BJ (cell line): Measurements from ENCODE around the gene PERM1. TPM values are rescaled to one million over a fixed set of nuclear protein-coding genes. Genes with fewer than 3 reads are reported as not detected.

ENCODE experiments used
- CTCF ChIA-PET: fragments of 350-600 bp; formaldehyde crosslinking; extraction: SDS; loops from one replicate; lab custom pipeline; 2021; ENCODE audit warnings: antibody characterized with exemption, inconsistent platforms; lab: Yijun Ruan, JAX
- POLR2A ChIA-PET: fragments of 300-600 bp; sonication (Branson Sonifier 250); formaldehyde crosslinking; extraction: SDS; loops from one replicate; lab custom pipeline; 2021; ENCODE audit warnings: antibody characterized with exemption; lab: Charles Lee
- DNase-seq: peaks from one replicate; pipeline ENCODE4 v3.0.0-alpha.2; 2011; ENCODE audit warnings: low read depth
- H3K27me3 ChIP-seq: 2 replicates; pipeline ENCODE4 v1.6.0; 2011; ENCODE audit warnings: low read length; ENCODE audit not compliant: control insufficient read depth, insufficient read depth
- H3K36me3 ChIP-seq: 2 replicates; pipeline ENCODE4 v1.5.1; 2011; ENCODE audit warnings: low read length; ENCODE audit not compliant: control insufficient read depth, insufficient read depth
- H3K4me3 ChIP-seq: 2 replicates; pipeline ENCODE4 v1.5.1; 2011; ENCODE audit warnings: low read depth, mild to moderate bottlenecking, control low read depth, low read length
- polyA plus RNA-seq: library from polyadenylated mRNA; depleted of rRNA; stranded (reverse); fragments of >200 nt; gene quantifications from 2 replicates; pipeline ENCODE4 v1.2.3, GENCODE V29; 2011
- TF ChIP-seq, protein P1 (sequence below): IDR thresholded peaks from 2 replicates; pipeline ENCODE4 v1.5.1; 2011; ENCODE audit warnings: low read depth, mild to moderate bottlenecking, control low read depth, inconsistent platforms, low read length, moderate library complexity; ENCODE audit not compliant: insufficient read depth

Gene PERM1
- polyA plus RNA-seq, 1 experiment, result not detected

DNA sequence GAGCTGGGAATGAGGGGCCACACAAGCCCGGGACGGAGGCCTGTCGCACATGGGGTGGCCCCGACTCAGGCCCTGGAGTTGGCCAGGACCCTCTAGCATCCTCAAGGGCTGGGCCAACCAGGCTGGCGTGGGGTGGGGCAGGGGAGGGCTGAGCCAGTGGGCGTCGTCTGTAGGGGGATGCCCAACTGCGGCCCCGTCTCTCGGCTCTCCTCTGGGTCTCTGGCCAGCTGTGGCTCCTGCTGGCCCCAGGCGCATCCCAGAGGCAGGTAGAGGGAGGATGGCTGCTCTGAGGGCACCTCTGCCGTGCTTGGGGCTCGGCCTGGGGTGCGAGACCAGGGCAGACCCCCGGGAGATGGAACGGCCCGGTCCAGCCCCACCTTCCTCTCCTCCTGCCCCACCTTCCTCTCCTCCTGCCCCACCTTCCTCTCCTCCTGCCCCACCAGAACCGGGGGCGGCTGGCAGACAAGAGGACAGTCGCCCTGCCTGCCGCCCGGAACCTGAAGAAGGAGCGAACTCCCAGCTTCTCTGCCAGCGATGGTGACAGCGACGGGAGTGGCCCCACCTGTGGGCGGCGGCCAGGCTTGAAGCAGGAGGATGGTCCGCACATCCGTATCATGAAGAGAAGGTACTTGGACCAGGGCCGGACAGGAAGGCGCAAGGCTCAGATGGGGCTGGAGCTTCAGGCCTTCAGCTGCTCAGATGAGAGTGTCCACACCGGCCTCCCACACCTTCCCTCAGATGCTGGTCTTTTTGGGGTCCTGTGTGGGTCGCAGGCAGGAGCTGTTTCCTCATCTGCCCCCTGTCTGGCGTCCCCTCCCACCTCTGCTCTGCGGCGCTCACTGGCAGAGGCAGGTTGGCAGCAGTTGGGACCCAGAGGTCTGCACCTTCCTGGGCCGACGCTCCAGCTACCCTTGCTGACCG, 51.9 kb downstream of the PERM1 start:
- H3K4me3 ChIP-seq, result no peak overlapping the region
- no peaks in the 10 kb centered on the region for H3K27me3 ChIP-seq
- TF ChIP-seq, protein P1, sequence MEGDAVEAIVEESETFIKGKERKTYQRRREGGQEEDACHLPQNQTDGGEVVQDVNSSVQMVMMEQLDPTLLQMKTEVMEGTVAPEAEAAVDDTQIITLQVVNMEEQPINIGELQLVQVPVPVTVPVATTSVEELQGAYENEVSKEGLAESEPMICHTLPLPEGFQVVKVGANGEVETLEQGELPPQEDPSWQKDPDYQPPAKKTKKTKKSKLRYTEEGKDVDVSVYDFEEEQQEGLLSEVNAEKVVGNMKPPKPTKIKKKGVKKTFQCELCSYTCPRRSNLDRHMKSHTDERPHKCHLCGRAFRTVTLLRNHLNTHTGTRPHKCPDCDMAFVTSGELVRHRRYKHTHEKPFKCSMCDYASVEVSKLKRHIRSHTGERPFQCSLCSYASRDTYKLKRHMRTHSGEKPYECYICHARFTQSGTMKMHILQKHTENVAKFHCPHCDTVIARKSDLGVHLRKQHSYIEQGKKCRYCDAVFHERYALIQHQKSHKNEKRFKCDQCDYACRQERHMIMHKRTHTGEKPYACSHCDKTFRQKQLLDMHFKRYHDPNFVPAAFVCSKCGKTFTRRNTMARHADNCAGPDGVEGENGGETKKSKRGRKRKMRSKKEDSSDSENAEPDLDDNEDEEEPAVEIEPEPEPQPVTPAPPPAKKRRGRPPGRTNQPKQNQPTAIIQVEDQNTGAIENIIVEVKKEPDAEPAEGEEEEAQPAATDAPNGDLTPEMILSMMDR, result no peak
- DNase-seq, result no peak
- peaks cover 3% of the 10 kb centered on the region for H3K36me3 ChIP-seq
- ChIA-PET CTCF (interaction anchor here (0.8 kb wide), 1 partner anchor 8 kb away, joined by 4 read pairs; no protein-coding TSS in a partner anchor), POLR2A (no interaction called here)

DNA sequence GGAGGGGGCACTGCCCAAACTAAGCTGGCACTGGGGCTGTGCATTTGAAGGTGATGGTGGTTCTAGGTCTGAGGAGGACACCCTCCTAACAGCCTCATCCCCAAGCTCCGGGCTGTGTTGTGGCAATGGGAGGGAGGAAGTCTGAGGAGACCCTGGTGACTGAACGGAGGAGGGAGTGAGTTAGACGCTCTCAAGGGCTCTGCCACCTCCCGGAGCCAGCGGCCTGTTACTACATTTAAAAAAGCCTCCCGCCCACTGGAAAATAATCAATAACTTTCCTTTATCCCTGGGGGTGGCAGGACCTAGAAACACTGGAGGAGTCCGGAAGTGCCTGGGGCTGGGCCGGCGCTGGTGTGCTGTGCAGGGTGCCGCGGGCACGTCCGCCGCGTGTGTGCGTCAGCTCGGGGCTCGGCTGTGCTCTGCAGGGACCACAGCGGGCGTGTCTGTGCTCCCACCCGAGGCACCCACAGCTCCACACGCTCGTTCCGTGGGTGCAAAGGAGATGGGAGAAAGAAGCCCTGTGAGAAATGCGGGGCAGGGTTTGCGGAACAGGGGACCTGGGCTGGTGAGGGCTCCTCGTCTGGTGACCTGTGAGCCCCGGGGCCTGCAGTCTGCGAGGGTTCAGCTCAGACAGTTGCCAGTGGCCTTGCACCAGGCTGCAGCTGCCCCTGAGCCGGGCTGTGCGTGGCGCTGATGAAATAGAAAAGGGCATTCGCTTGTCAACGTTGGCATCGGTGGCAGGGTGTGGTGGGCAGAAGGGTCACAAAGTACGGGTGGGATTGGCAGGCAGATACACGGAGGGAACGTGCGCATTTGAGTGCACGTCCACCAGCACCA, 52.9 kb downstream of the PERM1 start:
- Histone ChIP-seq H3K27me3 (no peaks in the 10 kb centered on the region), H3K36me3 (peaks cover 3% of the 10 kb centered on the region), H3K4me3 (no peak overlapping the region)
- ChIA-PET CTCF (interaction anchor here (0.8 to 1.3 kb wide), 2 partner anchors 9 to 24 kb away, joined by 4 read pairs; no protein-coding TSS in a partner anchor), POLR2A (no interaction called here)
- TF ChIP-seq, protein P1, result no peak
- no peak for DNase-seq

DNA sequence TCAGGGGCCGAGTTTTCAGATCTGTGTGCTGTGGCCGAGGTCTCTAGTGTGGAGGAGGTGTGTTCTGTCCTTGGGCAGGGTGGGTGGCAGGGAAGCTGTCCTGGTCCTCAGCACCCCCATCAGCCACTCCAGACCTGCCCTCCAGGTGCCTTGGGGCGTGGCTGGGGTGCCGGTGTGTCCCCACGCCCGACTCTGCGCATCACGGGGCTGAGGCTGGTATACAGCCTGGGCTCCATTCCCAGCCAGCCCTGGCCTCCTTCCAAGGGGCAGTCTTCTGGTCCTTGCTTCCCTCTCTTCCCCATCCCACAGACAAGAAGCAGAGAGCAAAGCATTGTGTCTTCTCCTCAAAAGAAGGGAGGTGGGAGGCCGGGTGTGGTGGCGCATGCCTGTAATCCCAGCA, 54.1 kb downstream of the PERM1 start:
- Histone ChIP-seq H3K27me3 (no peaks in the 10 kb centered on the region), H3K4me3 (no peak overlapping the region), H3K36me3 (peaks cover 3% of the 10 kb centered on the region)
- TF ChIP-seq, protein P1, result no peak
- ChIA-PET POLR2A (no interaction called here), CTCF (interaction anchor here (1.3 kb wide), 1 partner anchor 23 kb away, joined by 4 read pairs; no protein-coding TSS in a partner anchor)
- DNase-seq, result no peak

DNA sequence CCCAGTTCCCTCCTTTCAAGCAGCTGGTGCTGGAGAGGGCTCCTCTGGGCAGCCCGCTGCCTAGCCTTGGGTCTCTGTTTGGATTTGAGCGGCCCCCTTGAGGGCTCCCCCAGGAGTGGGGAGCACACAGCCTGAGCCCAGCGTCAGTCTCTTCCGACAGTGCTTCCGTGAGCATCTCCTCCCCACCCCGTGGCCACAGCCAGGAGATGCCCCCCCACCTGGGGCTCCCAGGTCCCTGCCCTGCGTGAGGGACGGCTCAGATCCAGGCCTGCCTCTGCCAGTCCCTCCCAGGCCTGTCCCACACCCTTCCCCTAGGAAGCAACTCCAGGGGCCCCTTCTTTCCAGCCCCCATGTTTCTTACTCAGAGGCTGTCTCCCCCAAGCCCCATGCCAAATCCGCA, 54.7 kb downstream of the PERM1 start:
- ChIA-PET POLR2A (no interaction called here), CTCF (no interaction called here)
- TF ChIP-seq, protein P1, result no peak
- Histone ChIP-seq H3K36me3 (peaks cover 3% of the 10 kb centered on the region), H3K4me3 (no peak overlapping the region), H3K27me3 (no peaks in the 10 kb centered on the region)
- no peak for DNase-seq
